ENCODE results near the gene KCTD15.

DNA sequence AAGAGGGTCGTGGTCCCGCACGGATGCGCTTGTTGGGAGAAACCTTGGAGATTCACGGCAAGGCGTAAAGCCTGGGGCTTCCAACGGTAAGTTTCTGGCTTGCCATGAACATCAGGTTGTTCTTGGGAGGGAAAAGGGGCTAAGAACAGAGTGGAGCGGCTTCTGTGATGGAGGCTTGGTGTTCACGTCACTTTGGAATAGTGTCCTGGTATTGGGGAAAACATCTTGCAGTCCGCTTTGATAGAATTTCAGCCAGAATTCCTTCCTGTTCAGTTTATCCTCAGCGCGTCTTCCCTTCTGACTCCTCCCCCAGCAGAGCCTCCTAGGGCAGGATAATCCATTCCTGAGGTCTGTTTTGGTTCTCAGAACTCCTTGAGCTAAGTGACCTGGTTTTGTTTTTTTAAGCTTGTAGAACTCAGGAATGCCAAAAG, 2.0 kb downstream of the KCTD15 start:
- TF ChIP-seq POLR2AphosphoS5 (IDR thresholded peaks at IDR 0.05; ENCODE audit: borderline replicate concordance, low read depth, low read length) (no peak), EZH2 (IDR thresholded peaks at IDR 0.05) (no peak)
